Measurements from ENCODE around the gene VTI1A. TPM values are rescaled to one million over a fixed set of nuclear protein-coding genes. Genes with fewer than 3 reads are reported as not detected.

VTI1A gene
- total and polyA plus RNA-seq, 2 of the 8 experiments (the other 6 are each of a cell fraction or from before 2014, with no cell fraction given), result 6.0 to 20.0 TPM

GRCh38 chr10:112454910-112455779 lies 8.1 kb downstream of the VTI1A start (continued):
- TF ChIP-seq CHD7 (IDR thresholded peaks at IDR 0.05; ENCODE audit: insufficient replicate concordance, low read length) (no peak), TCF12 (IDR thresholded peaks at IDR 0.05; ENCODE audit: low read depth, low read length) (no peak), CTBP2 (IDR thresholded peaks at IDR 0.05; ENCODE audit: borderline replicate concordance, insufficient read depth, insufficient read length, low read length) (no peak), RFX5 (IDR thresholded peaks at IDR 0.05; ENCODE audit: borderline replicate concordance, low read depth, low read length) (no peak)
- TF ChIP-seq, protein P1, sequence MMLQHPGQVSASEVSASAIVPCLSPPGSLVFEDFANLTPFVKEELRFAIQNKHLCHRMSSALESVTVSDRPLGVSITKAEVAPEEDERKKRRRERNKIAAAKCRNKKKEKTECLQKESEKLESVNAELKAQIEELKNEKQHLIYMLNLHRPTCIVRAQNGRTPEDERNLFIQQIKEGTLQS (IDR thresholded peaks at IDR 0.05; ENCODE audit: insufficient read depth, low read depth, low read length), result no peak
